HepG2 (cell line): ENCODE data around the gene ZNF433. TPM values are rescaled to one million over a fixed set of nuclear protein-coding genes. Genes with fewer than 3 reads are reported as not detected.
A peak's percentile ranks its signal among the peaks of the same experiment; 100 is the strongest.

Experiments
- BCL6 ChIP-seq: IDR thresholded peaks from 2 replicates; pipeline ENCODE4 v1.6.1; 2016; ENCODE audit warnings: missing genetic modification reagents, missing compliant biosample characterization
- CREM ChIP-seq, 2 experiments: sonication (generic) in 1 of 2; formaldehyde crosslinking in 1 of 2; IDR thresholded peaks; 2 replicates each; pipeline versions ENCODE4 v1.4.0 to v1.6.1; 2016 to 2020; ENCODE audit warnings: antibody characterized with exemption in 1 of 2, mild to moderate bottlenecking in 1 of 2, missing genetic modification reagents in 1 of 2
- ELF3 ChIP-seq: IDR thresholded peaks from 2 replicates; pipeline ENCODE4 v1.6.1; 2016; ENCODE audit warnings: missing genetic modification reagents, missing compliant biosample characterization
- ERF ChIP-seq: IDR thresholded peaks from 2 replicates; pipeline ENCODE4 v1.6.1; 2018; ENCODE audit warnings: missing biosample characterization, missing genetic modification reagents
- IRX3 ChIP-seq: sonication (generic); formaldehyde crosslinking; IDR thresholded peaks from 2 replicates; pipeline ENCODE4 v1.8.1; 2023; ENCODE audit warnings: mild to moderate bottlenecking, low read depth, missing genetic modification reagents, borderline replicate concordance
- KDM1A ChIP-seq: IDR thresholded peaks from 2 replicates; pipeline ENCODE4 v1.6.1; 2016; ENCODE audit warnings: missing compliant biosample characterization
- NFE2L1 ChIP-seq: sonication (generic); formaldehyde crosslinking; IDR thresholded peaks from 2 replicates; pipeline ENCODE4 v1.4.0; 2020; ENCODE audit warnings: missing genetic modification reagents, mild to moderate bottlenecking, borderline replicate concordance
- PAF1 ChIP-seq: IDR thresholded peaks from 2 replicates; pipeline ENCODE4 v1.6.1; 2016; ENCODE audit warnings: missing genetic modification reagents, missing compliant biosample characterization
- PATZ1 ChIP-seq: sonication (generic); formaldehyde crosslinking; IDR thresholded peaks from 2 replicates; pipeline ENCODE4 v1.4.0; 2020; ENCODE audit warnings: missing genetic modification reagents
- SETDB1 ChIP-seq: sonication (generic); formaldehyde crosslinking; IDR thresholded peaks from 2 replicates; pipeline ENCODE4 v1.5.1; 2020; ENCODE audit warnings: missing genetic modification reagents, mild to moderate bottlenecking, borderline replicate concordance
- SMC3 ChIP-seq: IDR thresholded peaks from 2 replicates; pipeline ENCODE4 v1.6.1; 2011; ENCODE audit warnings: low read length, improper control_type of control experiment
- SRSF9 ChIP-seq: fragments of 200-400 bp; formaldehyde crosslinking; IDR thresholded peaks from 2 replicates; pipeline ENCODE4 v1.6.1; 2018; ENCODE audit warnings: borderline replicate concordance, mild to moderate bottlenecking, low read depth, low read length; ENCODE audit not compliant: insufficient read depth, poor library complexity, severe bottlenecking
- STAG1 ChIP-seq: sonication (generic); formaldehyde crosslinking; IDR thresholded peaks from 2 replicates; pipeline ENCODE4 v1.4.0; 2020; ENCODE audit warnings: missing genetic modification reagents
- TMF1 ChIP-seq: sonication (generic); formaldehyde crosslinking; IDR thresholded peaks from 2 replicates; pipeline ENCODE4 v1.8.1; 2022; ENCODE audit warnings: low read depth, missing genetic modification reagents
- TP53 ChIP-seq: sonication (generic); formaldehyde crosslinking; conservative IDR thresholded peaks from 2 replicates; pipeline ENCODE4 v1.4.0; 2020; ENCODE audit warnings: missing genetic modification reagents
- YEATS2 ChIP-seq: sonication (generic); formaldehyde crosslinking; IDR thresholded peaks from 2 replicates; pipeline ENCODE4 v1.4.0; 2020; ENCODE audit warnings: missing genetic modification reagents, borderline replicate concordance
- ZBTB33 ChIP-seq: sonication (generic); formaldehyde crosslinking; IDR thresholded peaks from 2 replicates; pipeline ENCODE4 v1.4.0; 2020; ENCODE audit warnings: missing genetic modification reagents
- ZFX ChIP-seq: sonication (generic); formaldehyde crosslinking; IDR thresholded peaks from 2 replicates; pipeline ENCODE4 v1.4.0; 2020; ENCODE audit warnings: mild to moderate bottlenecking, low read depth, missing genetic modification reagents, moderate library complexity
- ZNF101 ChIP-seq: sonication (generic); formaldehyde crosslinking; IDR thresholded peaks from 2 replicates; pipeline ENCODE4 v1.4.0; 2020; ENCODE audit warnings: mild to moderate bottlenecking, low read depth, missing genetic modification reagents, borderline replicate concordance
- ZNF331 ChIP-seq: sonication (generic); formaldehyde crosslinking; IDR thresholded peaks from 2 replicates; pipeline ENCODE4 v1.4.0; 2020; ENCODE audit warnings: missing genetic modification reagents
- ZNF660 ChIP-seq: sonication (generic); formaldehyde crosslinking; IDR thresholded peaks from 2 replicates; pipeline ENCODE4 v1.5.1; 2020; ENCODE audit warnings: mild to moderate bottlenecking, low read depth, missing genetic modification reagents, borderline replicate concordance
- polyA plus RNA-seq, 8 experiments: library from polyadenylated mRNA; depleted of rRNA in 3 of 8; stranded (reverse) in 7 of 8; unstranded in 1 of 8; fragments of >200 nt; fragmentation: Illumina TruSeq in 4 of 8; extraction: Trizol in 4 of 8; gene quantifications; 2 replicates each; pipeline versions ENCODE4 v1.2.1 to v1.2.3, GENCODE V29; 2011 to 2016; ENCODE audit warnings: low read depth in 4 of 8, missing spikeins in 1 of 8, mixed read lengths in 1 of 8; ENCODE audit not compliant: insufficient read depth in 1 of 8
- total RNA-seq, 5 experiments: library from RNA; depleted of rRNA; stranded (reverse); fragments of >200 nt; fragmentation: Illumina TruSeq; extraction: Trizol; gene quantifications; 2 replicates each; pipeline ENCODE4 v1.2.3, GENCODE V29; 2016; ENCODE audit warnings: low read depth in 1 of 5

ZNF433 gene
- total and polyA plus RNA-seq, 2 of the 13 experiments (the other 11 are each of a cell fraction or from before 2014, with no cell fraction given): 1.8 to 4.9 TPM

- TF ChIP-seq ZBTB33 (CRISPR knock-in tag) (no peak), IRX3 (CRISPR knock-in tag) (no peak), CREM (IDR thresholded peaks at IDR 0.05) (no peak), CREM (CRISPR knock-in tag; IDR thresholded peaks at IDR 0.05) (no peak), YEATS2 (peak; percentile 32; the same call in 1 of the 2 replicates), ZNF660 (CRISPR knock-in tag) (no peak), KDM1A (no peak), ZNF331 (CRISPR knock-in tag) (0 out of 2 replicates have a peak, but pooled peaks have one; percentile 15), SETDB1 (CRISPR knock-in tag) (no peak), ZFX (peak; percentile 48; the same call in 1 of the 2 replicates), PAF1 (CRISPR knock-in tag) (no peak), ERF (CRISPR knock-in tag) (peak; percentile 51; the same call in 1 of the 2 replicates), SMC3 (peak; percentile 25; the same call in 1 of the 2 replicates), STAG1 (CRISPR knock-in tag) (peak; percentile 51), BCL6 (no peak), ELF3 (0 out of 2 replicates have a peak, but pooled peaks have one; percentile 29), NFE2L1 (CRISPR knock-in tag) (no peak), SRSF9 (no peak), PATZ1 (CRISPR knock-in tag) (peak; percentile 53), TMF1 (CRISPR knock-in tag) (no peak), TP53 (CRISPR knock-in tag) (no peak), ZNF101 (CRISPR knock-in tag) (no peak)
Measured at GRCh38 chr19:11984986-11985385, 50.5 kb downstream of the ZNF433 start (continued).
